Activated CD8-positive, alpha-beta memory T cell treated with anti-CD3 and anti-CD28 coated beads for 48 hours (primary cell): ENCODE data around the gene UBE2G1.
"Not testable (repeated sequence)": the region's sequence is repeated elsewhere in the genome, so short reads cannot be mapped to it uniquely, and the experiment has no call there.

Experiments used
- DNase-seq, 3 experiments: peaks; one replicate each; pipeline ENCODE4 v3.0.0-alpha.2; 2020; ENCODE audit warnings: low read depth in 2 of 3, low spot score in 2 of 3

UBE2G1 gene, protein sequence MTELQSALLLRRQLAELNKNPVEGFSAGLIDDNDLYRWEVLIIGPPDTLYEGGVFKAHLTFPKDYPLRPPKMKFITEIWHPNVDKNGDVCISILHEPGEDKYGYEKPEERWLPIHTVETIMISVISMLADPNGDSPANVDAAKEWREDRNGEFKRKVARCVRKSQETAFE

DNA sequence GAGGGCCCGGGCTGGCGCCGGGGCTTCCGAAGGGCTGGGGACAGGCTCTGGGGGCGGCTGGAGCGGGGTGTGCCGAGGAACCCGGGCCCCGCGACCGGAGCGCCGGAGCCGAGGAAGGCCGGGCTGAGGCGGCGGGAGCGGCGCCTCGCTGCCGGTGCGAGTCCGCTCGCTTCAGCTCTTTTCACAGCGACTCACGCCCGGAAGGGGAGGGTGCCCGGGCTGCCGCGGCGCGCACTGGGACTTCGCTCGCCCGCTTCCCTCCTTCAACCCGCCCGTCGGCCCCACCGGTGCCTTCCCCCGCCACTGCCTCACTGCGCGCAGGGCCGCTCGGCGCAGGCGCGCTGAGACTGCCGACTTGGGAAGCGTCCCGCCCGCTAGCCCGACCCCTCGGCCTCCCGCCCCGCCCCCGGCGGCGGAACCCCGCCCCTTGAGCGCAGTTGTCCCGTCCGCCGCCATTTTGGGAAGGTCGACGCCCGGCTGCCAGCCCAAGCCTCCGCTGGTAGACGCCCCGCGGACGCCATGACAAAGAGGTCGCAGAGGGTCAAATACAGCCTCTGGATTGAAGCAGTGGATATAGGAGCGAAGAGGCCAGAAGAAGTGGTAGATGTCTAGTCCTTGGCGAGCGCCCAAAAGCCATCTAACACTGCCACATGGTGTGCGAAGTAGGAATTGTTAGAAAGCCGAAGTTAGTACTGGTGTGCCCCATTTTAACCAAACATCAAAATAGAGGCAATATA is at the start of gene UBE2G1:
Gene UBE2G1, minus strand, starts transcription at position 349 of the 737 bp plus-strand sequence. CDS start 359 bp downstream, outside the sequence.
- DNase-seq: peak; percentile 98 to 100 (median 99)

DNA sequence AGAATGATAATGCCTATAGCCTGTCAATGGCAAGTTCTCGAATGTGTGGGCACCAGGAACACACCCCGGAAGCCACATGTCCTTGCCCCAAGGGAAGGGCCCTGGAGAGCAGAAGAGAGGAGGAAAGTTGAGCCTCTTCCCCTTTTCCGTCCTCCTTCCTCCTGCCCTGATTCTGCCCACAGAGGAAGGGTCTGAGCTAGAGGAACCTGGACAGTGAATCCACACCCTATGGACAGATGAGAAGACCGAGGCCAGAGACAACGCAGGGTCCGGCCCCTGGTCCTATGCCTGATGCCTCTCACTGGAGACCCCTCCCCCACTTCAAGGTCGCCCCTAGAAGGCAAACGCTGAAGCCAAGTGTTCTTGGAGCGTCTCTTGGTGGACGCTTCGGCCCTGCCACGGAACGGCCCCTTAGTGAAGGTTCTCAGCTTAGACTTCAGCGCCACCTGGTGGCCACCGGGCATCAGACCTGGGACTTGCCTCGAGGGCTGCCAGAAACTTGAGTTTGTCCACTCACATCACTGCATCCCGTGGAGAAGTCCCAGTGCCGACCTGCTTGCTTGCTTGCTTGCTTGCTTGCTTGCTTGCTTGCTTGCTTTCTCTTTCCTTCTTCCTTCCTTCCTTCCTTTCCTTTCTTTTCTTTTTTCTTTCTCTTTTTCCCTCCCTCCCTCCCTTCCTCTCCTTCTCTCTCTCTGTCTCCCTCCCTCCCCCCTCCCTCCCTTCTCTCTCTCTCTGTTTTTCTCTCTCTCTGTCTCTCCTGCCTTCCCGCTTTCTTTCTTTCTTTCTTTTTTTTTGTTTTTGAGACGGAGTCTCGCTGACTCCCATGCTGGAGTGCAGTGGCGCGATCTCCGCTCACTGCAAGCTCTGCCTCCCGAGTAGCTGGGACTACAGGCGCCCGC is 46.7 kb upstream of the UBE2G1 start:
- peak; percentile 64 to 98 (median 95) for DNase-seq

DNA sequence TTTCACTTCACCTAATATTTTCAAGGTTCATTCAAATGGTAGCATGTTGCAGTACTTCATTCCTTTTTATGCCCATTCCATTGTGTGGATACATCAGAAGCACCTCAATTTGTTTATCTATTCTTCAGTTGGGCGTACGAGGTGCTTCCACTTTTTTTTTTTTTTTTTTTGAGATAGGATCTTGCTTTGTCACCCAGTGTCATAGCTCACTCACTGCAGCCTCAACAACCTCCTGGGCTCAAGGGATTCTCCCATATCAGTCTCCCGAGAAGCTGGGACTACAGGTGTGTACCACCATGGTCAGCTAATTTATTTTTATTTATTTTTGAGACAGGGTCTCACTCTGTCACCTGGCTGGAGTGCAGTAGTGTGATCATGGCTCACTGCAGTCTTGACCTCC is 44.7 kb upstream of the UBE2G1 start:
- no peak for DNase-seq

DNA sequence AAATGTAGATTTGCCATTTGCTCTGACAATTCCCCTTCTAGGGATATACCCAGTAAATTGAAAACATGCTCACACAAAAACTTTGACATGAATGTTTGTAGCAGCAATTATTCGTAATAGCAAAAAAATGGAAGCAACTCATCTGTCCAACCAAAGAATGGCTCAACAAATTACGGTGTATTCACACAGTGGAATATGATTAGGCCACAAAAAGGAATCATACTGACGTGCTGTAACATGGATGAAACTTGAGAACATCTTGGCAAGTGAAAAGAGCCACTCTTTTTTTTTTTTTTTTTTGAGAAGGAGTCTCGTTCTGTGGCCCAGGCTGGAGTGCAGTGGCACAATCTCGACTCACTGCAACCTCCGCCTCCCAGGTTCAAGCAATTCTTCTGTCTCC is 43.2 kb upstream of the UBE2G1 start:
- DNase-seq: no peak

DNA sequence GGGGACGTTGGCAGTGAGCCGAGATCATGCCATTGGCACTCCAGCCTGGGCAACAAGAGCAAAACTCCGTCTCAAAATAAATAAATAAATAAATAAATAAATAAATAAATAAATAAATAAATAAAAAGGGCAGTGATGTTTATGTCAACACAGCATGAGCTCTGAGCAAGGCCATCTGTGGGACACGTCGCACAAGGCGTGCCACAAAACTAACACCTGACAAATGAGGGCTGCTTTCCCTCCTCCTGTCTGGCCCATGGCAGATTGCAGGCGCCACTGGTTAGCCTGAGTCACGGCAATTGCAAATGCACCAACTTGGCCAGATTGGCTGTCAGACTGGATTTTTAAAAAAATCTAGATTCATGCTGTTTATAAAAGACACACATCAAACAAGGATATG is 41.4 kb upstream of the UBE2G1 start:
- DNase-seq: no peak

DNA sequence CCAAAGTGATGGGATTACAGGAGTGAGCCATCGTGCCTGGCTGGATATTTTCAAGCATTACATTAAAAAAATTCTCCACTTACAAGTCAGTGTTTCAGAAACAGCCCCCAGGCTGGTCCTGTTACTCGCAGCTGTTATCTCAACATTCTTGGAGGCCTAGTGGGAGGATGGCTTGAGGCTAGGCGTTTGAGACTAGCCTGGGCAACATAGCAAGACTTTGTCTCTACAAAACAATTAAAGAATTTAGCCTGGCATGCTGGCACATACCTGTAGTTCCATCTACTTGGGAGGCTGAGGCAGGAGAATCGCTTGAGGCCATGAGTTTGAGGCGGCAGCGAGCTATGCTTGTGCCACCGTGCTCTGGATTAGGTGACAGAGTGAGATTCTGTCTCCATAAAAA is 40.7 kb upstream of the UBE2G1 start:
- no peak for DNase-seq

DNA sequence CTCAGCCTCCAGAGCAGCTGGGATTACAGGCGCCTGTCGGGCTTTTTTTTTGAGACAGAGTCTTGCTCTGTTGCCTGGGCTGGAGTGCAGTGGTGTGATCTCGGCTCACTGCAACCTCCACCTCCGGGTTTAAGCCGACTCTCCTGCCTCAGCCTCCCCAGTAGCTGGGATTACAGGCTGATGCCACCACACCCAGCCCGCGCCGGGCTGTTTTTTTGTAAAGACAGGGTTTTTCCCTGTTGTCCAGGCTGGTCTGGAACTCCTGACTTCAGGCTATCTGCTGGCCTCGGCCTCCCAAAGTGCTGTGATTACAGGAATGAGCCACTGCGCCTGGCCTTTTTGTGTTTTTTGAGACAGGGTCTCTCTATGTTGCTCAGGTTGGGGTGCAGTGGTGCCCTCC is 39.9 kb upstream of the UBE2G1 start:
- no peak for DNase-seq

DNA sequence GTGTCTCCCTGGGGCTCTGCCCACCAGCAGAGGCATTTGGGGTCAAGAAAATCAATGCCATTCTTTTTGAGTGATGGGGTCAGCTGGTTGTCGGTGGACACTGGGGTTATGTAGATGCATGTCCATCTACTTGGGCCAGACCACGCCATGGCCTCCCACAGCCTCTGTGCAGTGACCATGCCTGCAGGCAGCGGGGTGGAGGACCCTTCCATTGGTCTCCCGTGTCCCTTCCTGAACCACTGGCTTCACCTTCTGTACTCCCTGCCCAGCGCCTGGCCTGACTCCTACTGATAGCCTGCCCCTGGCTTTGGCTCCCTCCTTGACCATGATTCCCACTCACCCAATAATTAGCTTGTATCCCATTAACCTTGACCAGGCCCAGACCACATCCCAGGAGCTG is 39.2 kb upstream of the UBE2G1 start:
- DNase-seq: no peak

DNA sequence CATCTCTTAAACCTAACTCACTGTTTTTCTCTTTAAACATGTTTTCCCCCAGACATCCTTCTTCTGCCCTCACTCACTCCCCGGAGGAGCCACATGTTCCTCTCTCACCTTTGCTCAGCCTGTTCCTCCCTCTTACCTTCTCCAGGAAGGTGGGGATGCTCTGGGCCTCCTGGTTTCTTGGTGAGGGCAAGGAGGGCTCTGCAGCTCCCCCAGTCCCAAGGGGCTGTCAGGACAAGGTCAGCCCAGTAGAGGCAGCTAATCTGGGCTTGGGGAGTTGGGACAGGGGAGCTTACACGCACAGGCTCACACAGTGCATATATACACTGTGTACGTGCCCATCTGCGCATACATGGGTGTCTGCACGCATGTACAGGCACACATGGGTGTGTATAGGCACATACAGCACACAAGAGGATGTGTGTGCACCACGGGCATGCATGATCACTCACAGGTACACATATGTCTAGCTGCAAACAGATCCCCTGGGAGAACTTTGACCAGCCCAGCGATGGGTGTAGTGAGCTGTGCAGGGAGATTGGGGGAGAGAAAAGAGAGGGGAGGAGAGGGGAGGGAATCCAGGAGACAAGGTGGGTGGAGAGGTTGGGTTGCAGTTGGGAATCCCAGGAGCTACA is 38.7 kb upstream of the UBE2G1 start:
- no peak for DNase-seq

DNA sequence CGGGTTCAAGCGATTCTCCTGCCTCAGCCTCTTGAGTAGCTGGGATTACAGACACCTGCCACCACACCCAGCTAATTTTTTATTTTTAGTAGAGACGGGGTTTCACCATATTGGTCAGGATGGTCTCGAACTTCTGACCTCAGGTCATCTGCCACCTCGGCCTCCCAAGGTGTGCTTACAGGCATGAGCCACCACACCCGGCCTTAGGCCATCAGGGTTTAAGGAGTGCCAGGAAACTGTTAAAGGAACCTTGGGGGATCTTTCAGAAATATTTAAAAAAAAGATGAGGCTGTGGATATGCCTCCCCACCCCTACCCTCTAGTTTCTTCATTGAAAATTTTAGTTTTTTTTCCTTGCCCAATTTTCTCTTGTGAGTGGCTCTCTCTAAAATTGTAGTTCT is 31.4 kb upstream of the UBE2G1 start:
- no peak for DNase-seq

DNA sequence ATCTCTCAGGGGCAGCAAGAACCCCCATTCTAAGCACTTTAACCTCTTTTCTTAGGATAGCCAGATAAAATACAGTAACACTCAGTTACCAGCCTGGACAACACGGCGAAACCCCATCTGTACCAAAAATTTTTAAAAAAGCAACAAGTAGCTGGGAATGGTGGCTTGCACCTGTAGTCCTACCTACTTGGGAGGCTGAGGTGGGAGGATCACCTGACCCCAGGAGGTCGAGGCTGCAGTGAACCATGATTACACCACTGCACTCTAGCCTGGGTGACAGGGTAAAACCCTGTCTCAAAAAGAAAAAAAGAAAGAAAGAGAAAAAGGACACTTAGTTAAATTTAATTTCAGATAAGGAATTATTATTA is 28.6 kb upstream of the UBE2G1 start:
- DNase-seq: no peak

DNA sequence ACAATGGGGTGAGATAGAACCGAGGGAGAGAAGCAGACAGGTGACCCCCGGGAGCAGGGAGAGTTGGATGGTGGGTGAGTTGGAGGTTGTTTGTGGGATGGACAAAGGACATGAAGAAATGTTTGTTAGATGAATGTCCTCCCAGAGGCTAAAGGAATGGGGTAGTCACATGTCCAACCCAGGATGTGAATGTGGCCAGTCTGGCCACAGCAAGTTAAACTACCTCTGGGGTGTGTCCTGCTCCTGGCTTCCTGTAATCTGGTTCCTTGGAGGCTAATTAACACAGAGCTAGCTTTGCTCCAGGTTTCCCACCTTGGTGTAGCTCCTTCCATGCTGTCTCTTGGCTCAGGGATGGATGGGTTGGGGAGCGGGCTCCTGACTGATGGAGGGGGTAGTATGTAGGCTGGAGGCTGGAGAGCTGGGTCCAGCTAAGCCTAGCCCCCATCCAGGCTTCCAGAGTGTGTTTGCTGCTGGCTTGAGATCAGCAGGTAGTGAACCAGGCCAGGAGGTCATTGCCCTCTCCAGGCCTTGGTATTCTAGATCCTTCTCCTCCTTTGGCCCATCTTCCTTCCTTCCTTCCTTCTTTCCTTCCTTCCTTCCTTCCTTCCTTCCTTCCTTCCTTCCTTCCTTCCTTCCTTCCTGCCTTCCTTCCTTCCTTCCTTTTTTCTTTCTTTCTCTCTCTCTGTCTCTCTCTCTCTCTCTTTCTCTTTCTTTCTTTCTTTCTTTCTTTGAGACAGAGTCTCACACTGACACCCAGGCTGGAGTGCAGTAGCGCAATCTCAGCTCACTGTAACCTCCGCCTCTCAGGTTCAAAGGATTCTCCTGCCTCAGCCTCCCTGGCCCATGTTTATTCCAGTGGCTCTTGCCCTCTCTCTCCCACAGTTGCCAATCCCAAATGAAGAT is 28.0 kb upstream of the UBE2G1 start:
- no peak for DNase-seq

DNA sequence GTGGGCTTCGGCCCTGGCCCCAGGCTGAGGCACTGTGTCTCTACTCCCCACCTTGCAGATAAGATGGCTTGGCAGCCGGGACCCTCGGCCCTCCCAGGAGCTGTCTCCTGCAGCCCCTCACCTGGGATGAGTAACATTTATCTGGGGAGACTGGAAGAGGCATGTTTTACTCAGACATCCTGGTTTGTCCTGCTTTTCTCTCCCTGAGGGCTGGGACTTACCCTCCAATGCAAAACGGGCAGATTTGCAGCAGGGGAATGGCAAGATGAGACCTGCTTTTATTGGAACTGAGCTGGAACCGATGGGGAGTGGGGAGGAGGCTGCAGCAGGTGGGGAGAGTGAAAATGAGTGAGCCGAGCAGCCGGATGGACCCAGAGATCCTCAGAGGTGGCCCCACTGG is 27.3 kb upstream of the UBE2G1 start:
- DNase-seq: no peak

DNA sequence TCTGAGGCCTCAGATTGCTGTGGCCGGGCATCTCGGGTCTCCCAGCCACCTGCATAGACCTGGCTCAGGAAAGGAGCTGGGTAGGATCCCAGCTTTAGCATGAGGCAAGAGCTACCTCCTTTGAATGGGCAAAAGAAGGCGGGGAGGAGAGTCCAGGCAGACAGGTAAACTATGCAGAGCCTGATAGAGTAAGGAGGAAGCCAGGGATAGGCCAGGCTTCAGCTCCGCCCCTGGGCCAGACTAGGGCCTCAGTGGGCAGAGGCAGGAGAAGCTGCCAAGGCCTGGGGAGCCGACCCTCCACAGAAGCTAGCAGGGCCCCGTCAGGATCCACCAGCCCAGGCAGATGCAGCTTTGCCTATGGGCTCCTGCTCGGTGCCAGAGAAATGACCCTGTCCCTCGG is 22.6 kb upstream of the UBE2G1 start:
- no peak for DNase-seq

DNA sequence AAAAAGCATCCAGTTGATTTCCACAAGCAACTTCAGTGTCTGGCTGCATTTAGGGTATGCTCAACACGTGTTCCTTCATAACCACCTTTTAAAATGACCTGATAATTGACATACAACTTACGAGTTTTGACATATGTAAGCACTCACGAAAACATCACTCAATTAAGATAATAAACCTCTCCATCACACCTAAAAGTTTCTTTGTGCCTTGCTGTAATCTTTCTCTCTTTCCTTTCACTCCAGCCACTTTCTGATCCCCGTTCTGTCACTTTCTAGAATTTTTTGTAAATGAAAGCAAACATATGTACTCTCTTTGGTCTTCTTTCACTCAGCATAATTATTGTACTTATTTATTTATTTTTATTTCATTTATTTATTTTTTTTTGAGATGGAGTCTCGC is 20.7 kb upstream of the UBE2G1 start:
- DNase-seq: no peak

DNA sequence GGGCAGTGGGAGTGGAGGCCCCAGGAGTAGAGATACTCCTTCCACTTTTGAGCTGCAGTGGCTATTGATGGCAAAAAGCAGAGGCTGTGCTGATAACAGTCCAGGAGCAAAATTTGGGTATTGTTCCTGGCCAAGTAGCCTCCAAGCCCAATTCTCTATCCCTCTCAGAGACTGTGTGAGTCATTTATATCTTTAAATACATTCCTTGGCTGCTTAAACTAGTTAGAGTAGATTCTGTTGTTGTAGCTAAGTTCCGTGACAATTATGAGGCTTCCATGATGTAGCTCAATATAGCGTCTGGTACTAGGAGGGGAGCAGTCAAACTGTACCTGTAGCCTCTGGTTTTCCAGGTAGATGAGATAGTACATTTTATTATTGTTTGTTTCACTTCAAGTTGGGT is 19.9 kb upstream of the UBE2G1 start:
- DNase-seq: no peak

DNA sequence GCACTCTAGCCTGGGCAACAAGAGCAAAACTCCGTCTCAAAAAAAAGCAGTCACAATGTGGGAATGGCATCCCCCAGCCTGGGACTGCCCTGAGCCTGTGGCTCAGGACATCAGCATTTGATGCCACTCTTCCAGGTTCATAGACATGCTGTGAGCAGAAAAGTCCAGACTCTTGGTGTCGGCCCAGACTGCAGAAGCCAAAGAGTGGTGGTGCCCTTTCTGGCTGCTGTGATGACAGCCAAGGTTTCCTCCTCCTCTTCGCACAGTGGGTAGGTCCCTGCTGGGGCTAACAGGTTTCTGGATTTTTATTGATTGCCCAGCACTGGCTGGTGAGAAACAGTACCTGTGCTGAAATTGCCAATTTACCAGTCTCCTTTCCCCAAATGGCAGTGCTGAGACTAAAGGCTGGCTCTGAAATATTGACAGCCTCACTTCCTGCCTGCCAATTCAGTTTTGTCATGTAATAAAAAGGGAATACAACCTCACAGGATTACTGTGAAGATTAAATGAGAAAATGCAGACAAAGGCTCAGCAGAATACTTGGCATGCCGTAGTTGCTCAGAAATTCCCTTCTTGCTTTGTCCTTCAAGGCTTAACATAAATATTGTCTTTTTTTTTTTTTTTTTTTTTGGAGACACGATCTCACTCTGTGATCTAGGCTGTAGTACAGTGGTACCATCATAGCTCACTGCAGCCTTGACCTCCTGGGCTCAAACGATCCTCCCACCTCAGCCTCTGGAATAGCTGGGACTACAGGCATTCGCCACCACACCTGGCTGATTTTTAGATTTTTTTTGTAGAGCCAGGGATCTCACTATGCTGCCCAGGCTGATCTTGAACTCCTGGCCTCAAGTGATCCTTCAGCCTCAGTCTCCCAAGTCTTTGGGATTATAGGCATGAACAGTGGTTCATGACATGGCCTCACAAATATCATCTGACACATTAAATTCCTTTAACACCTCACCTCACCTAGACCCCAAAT is 15.5 kb upstream of the UBE2G1 start:
- no peak for DNase-seq

DNA sequence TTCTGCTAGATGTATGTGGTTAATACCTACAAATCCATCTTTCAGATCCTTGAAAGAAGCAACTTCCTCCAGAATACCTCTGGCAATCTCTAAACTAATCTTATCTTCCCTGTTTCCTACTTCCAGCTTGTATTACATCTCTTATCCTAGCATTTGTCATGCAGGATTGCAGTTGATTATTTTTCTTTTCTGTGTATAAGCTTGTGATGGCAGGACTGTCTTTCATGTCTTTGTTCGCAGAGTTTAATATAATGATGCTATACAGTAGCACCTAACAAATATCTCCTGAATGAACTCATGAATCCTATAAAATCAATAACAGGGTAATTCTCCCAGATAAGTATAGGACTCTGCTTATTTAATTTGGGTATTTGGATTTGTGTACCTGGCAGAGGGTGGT is 12.2 kb upstream of the UBE2G1 start:
- DNase-seq: no peak

DNA sequence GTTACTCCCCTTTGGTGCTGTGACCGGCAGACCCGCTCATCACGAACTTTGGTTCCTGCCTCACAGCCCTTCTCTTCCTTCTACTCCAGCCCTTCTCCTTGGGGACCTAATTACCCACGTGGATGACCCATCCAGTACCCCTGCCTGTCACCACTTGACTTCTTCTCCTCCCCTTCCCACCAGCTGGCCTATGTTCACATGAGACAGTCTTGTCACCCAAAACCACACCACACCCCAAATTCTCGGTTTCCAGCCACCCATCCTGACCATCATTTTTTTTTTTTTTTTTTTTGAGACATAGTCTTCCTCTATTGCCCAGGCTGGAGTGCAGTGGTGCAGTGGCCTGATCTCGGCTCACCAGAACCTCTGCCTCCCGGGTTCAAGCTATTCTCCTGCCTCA is 10.8 kb upstream of the UBE2G1 start:
- DNase-seq: not testable (repeated sequence)
